CD4-positive, alpha-beta T cell treated with Interleukin-12 subunit alpha and Interleukin-12 subunit beta, for 1 hour (primary cell): Measurements from ENCODE around the gene BCL11B.

Source experiments
- DNase-seq: peaks from one replicate; pipeline ENCODE4 v3.0.0-alpha.2; 2020

The BCL11B gene

DNA sequence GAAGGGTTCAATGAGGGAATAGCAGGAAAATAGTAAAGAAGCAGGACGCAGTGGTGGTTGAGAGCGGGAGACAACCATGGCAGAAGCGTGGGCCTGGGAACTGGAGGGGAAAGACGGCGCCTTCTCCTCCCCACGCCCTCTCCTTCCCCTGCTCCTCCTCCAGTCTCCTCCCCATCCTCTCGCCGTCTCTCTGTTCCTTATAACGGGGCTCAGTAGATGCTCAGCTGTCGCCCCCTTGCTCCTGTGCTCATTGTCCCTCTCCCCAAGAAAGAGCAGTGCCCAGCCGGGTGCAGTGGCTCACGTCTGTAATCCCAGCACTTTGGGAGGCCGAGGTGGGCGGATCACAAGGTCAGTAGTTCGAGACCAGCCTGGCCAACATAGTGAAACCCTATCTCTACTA lies 142.0 kb downstream of the BCL11B start:
- no peak for DNase-seq

DNA sequence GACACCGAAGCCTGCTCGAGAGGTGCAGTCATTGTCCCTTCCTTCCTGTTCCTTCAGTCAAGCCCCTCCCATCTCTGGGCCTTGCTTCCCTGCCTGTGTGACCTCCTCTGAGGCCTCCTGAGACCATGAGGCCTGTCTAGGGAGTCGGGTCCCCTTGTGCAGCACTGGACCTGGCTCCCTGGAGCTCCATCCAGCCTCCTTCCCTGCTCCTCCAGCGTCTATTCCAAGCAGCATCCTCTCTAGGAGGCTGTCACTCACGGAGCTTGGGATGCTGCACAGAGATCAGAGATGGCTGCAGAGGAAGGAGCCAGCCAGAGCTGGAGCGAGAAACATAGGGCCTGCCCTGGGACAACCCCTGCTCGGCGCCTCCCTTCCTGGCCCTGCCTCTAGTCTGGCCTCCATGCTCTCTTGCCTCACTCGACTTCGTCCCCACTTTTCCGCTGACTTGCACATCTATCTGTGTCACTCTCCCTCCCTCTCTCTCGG lies 142.7 kb downstream of the BCL11B start:
- DNase-seq, result no peak

DNA sequence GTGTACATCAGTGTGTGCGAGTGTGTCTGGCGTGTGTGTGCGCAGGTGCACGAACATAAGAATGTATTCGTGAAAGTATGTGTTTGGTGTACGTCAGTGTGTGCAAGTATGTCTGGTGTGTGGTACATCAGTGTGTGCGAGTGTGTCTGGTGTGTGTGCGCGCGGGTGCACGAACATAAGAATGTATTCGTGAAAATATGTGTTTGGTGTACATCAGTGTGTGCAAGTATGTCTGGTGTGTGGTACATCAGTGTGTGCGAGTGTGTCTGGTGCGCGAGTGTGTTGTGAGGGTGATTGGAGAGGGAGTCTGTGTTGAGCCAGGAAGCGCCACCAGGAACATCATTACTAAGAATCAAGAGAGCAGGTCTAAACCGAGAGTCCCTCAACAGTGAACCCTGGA lies 143.8 kb downstream of the BCL11B start:
- no peak for DNase-seq

DNA sequence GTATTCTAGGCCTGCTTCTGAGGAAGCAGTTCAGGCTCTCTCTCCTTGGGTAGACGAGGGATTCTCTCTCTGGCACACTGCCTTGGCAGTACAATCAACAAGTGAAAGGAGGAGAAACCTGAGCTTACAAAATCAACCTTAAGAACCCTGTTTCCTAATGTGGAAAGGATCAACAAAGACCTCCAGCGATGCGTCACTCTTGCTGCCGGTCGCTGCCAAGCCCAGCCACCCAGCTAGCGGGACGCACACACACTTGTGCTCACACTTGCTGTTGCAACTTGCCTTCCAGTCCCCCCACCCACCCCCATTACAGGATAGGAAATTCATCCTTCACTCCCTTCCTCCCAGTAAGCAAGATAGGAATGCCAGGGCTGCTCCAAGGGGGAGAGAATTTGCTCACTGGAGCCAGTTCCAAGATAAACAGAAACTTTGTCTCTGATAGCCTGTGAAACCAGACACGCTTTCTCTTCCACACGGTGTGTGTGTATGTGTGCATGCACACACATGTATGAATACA lies 144.3 kb downstream of the BCL11B start:
- DNase-seq, result no peak

DNA sequence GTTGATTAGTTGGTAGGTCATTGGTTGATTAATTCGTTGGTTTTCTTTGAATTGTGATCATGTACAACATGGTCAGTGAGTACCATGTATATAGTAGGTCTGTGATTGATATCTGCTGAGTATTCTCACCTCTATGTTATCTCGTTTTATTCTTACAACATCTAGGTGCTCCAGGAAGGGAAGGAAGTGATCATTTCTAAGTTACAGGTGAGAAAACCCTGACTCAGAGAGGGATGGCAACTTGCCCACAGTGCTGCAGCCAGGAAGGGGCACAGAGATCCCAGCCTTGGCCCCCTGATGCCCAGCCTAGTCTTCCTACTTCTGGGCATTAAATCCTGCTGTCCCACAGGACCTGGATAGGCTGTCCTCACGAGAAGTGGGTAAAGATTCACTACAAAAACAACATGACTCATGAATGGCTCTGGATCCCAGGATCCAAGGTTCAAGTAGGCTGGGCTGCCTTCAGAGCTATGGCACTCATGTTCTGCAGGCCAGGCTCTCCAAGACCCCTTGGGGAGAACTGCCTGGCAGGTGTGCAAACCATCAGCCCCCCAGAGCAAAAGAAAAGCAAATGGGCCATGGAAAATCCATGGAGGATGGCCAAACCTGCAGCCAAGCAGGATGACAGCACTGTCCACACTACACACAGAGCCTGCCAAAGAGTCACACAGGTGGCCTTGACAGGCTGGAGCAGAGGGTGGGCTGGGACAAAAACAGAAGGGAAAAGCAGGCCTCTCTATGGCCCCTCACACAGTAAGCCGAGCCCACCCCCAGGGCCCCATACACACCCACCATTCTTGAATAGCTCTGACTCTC lies 146.2 kb downstream of the BCL11B start:
- DNase-seq, result no peak

DNA sequence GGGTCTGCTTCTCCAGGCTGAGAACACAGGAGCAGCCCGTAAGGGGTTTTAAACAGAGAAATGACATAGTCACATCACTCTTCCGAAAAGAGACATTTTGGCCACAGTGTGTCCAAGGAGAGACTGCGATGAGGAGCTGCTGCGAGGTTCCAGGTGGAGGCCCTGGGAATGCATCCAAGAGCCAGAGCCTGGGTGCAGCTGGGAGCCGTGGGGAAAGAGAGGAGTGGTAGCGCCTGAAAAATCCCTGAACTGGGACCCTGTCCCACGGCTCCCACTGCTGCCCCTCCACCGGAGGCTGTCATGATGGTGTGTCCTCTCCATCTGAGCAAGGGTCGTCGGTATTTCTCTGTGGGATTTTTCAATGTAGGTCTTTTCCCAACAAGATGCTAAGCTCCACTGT lies 146.9 kb downstream of the BCL11B start:
- no peak for DNase-seq

DNA sequence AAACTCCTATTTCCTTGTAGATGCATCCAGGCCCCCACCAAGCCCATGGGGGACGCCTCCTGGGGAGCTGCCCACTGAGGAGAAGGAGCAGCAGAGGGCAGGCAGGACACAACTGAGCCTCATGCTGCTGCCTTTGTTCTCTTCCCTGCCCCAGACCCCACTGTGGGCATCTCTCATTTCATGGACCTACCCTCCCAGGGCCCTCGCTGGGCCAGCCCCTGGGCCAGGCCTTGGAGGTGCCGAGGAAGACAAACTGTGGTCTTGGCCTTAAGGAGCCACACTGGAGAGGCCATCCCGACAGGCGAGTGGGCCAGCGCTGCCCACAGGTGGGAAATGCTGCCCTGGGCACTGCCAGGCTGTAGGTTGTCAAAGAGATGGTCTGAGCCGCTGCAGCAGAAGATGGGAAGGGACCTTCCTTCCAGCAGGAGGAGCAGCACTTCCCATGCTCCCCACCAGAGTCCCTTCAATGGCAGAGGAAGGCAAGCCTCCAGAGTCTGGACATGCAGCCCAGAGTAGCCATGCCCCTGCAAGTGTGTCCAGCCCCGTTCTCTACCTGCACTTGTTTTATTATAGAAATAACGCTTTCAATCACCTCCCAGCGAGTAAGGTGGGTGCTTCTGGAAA lies 147.4 kb downstream of the BCL11B start:
- DNase-seq, result no peak

DNA sequence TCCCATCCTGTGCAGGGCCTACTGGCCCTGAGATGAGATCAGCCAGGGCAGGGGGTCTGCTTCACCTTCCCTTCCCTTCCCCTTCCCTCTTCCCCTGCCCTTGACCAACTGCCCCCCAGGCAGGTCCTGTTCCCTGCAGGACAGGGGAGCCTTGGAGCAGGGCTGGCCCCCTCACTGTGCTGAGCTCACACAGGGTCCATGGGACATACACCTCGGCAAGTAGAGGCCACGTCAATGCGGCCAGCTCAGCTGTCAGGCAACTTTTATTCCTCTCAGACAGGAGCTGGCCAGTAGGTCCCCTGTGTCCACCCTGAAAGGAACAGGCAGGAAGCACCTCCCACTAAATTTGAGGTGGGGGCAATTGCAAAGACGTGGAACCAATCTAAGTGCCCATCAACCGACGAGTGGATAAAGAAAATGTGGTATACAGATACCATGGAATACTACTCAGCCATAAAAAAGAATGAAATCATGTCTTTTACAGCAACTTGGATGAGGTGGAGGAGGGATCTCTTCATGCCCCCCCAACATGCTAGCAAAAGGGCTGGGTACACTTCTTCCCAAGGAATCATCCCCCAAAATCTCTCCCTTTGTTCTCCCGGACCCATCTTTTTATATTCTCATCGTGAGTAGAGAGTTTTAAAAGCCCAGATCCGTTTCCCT lies 148.7 kb downstream of the BCL11B start:
- DNase-seq, result no peak

DNA sequence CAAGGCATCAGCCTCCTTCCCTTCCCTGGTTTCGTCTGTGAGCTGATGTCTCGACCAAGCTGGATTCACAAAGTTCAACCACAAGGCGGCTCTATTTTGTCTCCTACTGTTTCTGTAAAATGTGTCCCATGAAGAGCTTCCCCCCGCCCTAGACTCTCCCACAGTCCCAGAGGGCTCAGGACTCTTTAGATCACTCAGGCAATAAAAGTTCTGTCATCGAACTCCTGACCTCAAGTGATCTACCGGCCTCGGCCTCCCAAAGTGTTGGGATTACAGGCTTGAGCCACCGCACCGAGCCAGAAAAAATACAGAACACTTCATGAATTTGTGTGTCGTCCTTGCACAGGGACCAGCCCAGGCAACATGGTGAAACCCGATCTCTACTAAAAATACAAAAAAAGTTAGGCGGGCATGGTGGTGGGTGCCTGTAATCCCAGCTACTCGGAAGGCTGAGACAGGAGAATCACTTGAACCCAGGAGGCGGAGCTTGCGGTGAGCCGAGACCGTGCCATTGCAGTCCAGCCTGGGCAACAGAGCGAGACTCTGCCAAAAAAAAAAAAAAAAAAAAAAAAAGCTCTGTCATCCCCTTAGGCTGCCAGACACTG lies 149.4 kb downstream of the BCL11B start:
- DNase-seq, result no peak

DNA sequence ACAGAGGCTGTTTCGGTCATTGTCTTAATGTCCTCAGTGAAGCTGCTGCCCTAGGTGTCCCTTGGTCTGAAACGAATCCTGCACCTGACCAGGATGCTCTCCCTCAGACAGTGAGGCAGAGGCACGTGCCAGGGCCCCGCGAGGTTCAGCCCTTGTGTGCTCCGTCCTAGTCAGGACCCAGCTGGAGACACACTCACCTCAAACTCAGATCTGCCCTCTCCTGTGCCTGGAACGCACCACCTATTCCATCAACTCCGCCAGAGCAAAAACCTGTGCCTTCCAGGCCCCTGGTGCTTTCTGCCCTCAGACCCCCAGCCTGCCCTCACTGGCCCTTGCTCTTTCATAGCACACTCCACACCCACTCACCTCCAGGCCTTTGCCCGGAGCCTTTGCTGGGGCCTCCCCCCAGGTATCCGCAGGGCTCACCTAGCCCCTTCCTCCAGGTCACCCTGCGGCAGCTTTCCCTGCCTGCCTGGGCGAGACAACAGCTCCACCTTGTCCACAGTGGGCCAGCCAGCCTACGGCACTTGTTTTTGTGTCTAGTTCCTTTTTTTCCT lies 150.6 kb downstream of the BCL11B start:
- no peak for DNase-seq

DNA sequence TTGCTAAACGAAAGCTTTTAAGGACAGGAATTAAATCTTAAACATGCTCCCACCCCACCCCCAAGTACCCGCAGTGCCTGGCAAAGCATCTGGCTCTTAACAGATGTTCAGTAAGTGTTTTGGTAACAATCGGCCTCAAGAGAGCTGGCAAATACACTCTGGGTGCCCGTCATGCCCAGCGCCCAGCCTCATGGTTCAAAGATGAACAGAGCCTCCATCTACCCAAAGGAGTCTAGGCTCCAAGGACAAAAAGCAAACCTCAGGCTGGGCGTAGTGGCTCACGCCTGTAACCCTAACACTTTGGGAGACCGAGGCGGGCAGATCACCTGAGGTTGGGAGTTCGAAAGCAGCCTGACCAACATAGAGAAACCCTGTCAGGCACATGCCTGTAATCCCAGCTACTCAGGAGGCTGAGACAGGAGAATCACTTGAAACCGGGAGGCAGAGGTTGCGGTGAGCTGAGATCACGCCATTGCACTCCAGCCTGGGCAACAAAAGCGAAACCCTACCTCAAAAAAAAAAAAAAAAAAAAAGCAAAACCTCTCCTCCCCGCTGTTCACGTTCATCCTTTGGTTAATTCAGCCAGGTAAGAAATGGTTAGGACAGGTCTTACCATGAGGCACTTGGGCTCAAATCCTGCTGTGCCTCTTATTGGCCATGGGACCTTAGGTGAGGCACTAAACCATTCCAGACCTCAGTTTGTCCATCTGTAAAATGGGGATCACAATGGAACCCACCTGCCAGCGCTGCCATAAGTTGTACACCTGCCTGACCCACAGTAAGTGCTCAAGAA lies 151.3 kb downstream of the BCL11B start:
- no peak for DNase-seq

DNA sequence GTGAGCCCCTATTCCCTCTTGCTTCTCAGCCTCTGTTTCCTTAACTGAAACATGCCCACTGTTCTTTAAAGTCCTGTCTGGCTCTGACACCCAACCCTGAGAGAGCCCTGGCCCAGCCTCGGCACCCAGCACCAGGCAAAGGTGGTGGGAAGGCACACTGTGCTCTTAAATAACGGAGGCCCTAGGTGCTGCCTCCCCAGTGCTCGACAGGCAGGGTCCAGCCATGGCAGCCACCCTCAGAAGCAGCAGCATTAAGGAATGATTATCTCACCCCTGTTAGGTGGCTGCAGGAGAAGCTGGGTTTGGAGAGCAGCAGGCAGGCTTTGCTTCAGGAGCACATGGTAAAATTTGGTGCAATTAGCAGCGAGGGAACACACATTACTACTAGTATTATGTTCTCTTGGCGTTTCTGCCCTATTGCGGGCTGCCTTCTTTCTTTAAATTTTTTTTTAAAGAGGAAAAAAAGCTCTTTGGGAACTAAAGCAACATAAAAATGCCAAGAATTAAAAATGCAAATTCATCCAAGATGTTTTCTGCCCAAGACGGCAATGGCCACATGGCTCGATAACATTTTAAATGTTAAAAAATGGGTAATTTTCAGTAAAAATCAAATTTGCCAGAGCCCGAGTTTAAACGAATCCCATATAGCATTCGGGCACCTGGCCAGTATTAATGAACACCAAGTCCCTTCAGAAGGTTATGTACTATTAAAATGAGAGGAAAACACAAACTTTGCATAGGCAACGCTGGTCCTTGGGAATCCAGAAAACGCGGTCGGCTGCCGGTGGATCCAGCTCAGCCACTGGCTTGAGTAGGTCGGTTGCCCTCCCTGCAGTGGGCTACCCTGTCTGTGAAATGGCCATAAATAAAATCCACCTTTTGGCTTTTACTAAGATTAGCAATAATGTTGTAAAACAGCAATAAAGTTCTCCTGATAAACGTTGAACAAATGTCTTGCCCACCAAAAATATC lies 152.2 kb downstream of the BCL11B start:
- no peak for DNase-seq
